Nucleus accumbens (tissue), 56 donors: ENCODE results near the gene MYH9.
A peak's percentile ranks its signal among the peaks of the same experiment; 100 is the strongest.

Experiments used
- DNase-seq, 56 donors: peaks; one replicate each; lab custom pipeline; 2025; lab: John Stamatoyannopoulos, UW

The MYH9 gene

GRCh38 chr22:36387709-36387958 lies 133 bp downstream of the MYH9 start:
- no peak for DNase-seq

- peak in 18 of 56 donors; percentile 18 to 52 (median 37) for DNase-seq
Measured at GRCh38 chr22:36386900-36387708, 663 bp downstream of the MYH9 start.

- peak in 4 of 56 donors; percentile 10 to 36 (median 21) for DNase-seq
Measured at GRCh38 chr22:36386351-36386899, 1.3 kb downstream of the MYH9 start.

- peak in 4 of 56 donors; percentile 13 to 23 (median 18) for DNase-seq
Measured at GRCh38 chr22:36385491-36386350, 2.0 kb downstream of the MYH9 start.

DNA sequence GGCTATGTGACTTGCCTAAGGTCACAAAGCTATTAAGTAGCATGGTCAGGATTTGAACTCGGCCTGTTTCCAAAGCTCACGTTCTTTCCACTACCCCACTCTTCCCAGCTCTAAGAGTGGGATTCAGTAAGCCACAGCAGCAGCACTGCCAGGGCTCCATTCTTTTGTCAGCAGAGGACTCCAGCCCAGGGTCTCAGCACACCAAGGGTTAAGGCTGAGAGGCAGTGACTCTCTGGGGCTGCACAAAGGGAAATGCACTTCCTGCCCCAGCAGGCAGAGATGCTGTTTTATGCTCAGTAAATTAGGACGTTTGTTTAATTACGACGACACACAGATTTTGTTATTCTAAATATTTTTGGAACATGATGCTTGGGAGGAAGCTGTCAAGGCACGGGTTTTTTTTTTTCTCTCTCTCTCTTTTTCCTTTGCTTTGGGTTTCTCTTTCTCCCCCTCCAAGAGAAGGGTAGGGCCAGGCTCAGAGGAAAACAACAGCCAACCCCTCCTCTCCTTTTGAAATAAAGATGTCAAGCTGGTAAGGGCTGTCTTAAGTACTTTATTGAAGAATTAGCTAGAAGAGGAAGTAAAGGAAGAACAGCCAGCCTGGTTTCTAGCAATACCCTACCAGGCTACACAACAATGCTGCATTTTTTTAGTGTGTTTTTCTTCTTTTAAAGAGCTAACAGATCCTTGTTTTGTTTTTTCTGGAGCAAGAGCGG lies 2.8 kb downstream of the MYH9 start:
- DNase-seq: no peak

DNA sequence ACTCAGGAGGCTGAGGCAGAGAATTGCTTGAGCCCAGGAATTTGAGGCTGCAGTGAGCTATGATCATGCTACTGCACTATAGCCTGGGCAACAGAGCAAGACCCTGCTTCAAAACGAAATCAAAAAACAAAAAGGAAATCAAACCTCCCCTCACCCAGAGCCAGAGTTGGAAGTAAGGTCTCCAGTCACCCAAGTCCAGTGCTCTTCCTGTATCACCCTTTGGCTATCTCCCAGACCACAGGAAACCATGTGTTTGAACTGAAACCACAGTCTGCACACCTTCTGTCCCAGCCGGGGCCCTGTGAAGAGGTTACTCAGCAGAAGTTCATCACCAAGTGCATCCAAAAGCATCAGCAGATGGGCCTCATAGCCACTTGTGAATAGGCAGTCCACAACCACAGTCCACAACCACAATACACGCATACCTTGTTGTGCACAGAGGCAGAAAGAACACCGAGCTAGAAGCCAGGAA lies 4.6 kb downstream of the MYH9 start:
- DNase-seq: no peak

GRCh38 chr22:36381513-36382128 lies 6.1 kb downstream of the MYH9 start:
- DNase-seq: no peak

DNA sequence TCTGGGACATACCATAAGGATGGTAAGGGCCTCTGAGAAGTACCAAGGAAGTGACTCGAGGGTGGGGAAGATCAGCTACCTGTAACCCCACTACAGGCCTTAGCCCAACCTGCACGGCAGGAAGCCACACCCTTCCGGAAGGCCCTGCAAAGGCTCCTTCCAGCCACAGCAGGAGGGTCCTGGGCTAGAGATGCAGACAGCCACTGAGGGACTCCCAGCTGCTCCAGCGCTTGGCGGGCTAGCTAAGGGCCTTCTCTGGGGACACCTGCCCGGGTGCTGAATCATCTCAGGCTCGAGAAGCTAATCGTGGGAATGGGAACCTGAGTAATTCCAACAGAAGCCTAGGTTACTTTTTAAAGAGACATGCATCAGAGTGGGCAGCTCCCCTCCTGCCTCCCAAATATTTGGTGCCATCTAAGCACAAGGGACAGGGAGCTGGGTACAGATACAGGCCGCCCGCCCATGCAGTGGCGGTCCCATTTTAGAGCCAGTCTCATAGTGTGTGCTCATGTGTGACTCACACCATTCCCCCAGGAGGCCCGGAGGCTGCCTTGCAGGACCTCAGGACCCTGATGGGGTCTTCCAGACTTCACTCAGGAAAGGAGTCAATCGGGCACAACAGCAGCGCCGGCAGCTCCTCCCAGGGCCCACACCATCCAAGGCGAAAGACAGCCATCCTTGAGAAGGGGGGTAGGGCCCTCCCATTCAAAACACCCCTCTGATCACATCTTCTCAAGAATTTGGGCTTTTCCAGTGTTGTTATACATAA lies 8.0 kb downstream of the MYH9 start:
- no peak for DNase-seq

DNA sequence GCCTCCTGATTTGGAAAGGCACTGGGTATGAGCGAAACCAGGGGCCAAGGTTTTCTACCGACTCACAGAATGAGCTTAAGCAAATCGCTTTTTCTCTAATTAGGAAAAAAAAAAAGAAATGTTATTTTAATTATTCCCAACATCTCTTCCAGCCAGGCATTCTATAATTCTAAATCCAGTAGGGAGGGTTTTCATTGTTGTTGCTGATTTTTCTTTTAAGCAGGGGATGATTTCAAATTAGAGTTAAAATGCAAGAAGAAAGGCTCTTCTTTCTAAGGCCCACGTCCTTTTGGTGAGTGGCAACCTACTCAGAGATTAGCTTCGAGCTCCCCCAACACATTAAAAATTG lies 8.9 kb downstream of the MYH9 start:
- no peak for DNase-seq

DNA sequence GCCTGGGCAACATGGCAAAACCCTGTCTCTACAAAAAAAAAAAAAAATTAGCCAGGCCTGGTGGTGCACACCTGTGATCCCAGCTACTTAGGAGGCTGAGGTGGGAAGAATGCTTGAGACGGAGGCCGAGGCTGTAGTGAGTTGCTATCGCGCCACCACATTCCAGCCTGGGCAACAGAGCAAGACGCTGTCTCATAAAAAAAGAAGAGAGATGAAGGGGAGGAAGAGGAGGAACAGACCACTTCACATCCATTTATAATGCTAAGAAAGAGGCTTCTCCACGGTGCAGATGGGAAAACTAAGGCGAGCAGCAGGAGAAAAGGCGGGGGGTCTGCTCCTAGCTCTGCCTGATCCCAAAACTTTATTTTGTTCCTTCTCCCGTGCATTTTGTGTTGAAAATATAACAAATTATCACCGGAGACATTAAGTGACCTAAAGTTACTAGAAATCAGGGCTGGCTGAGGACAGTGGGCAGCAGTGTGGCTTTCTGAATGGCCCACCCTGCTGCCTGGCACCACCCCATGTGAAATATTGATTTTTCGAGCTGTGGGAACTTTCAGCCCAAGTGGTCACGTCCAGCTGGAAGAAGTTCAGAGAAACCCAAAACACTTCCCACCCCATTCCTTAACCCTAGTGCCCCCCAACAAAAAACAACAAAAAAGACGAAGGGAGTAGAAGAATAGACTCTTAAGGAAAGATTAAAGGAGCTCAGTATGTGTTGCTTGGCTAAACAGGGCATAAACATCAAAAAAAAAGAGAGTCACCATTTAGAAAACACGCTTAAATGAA lies 9.5 kb downstream of the MYH9 start:
- no peak for DNase-seq

GRCh38 chr22:36377022-36377631 lies 10.6 kb downstream of the MYH9 start:
- DNase-seq: no peak

GRCh38 chr22:36376265-36376664 lies 11.5 kb downstream of the MYH9 start:
- DNase-seq: no peak

DNA sequence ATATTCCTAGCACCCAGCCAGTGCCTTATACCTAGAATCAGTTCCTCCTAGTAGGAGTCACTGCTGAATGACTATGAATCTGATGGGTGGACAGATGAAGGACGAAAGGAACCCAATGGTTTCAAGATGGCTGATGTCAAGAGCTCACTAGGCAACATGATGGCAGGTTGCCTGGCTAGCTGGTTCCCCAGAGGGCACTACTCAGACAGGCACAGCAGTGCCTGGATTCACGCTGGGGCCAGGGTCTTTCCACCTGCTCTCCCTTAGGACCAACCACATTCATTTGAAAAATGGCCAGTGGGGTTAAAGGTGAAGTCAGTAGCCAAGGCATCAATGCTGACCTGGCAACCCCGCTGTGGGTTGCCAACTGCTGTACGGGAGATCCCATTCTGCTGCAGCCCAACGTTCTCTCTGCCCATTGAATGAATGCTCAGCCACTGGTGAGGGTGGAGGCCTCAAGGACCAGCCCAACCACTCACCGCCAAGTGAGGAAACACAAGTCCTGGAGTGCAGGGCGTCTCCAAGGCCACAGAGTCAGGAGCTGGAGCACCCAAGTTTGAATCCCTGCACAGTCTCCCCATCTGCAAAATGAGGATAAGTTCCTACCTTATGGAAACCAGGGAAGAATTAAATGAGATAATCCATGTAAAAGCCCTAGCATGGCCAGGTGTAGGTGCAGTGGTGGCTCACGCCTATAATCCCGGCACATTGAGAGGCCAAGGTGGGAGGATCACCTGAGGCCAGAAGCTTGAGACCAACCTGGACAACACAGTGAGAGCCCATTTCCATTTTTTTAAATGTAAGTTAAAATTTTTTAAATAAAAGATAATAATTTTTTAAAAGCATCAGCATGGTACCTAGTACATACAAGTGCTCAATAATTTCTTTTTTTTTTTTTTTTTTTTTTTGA lies 12.4 kb downstream of the MYH9 start:
- DNase-seq: no peak

- DNase-seq: no peak
Measured at GRCh38 chr22:36374603-36375024, 13.2 kb downstream of the MYH9 start.

- peak in 1 of 56 donors; percentile 35 for DNase-seq
Measured at GRCh38 chr22:36373258-36373579, 14.5 kb downstream of the MYH9 start.

DNA sequence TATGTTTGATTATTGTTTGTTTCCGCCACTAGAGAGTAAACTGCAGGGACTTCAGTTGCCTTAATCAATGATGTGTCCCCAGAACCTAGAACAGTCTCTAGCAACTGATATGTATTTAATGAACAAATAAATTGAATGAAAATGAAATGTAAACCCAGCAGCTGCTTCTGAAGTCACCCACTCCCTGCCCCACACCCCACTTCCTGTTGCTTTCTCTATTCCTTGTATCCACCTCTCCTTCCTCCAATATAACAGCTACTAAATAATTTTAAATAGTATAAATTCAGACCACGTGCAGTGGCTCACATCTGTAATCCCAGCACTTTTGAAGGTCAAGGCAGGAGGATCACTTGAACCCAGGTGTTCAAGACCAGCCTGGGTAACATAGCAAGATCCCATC lies 15.8 kb downstream of the MYH9 start:
- no peak for DNase-seq
